ENCODE results near the gene ECI1.

DNA sequence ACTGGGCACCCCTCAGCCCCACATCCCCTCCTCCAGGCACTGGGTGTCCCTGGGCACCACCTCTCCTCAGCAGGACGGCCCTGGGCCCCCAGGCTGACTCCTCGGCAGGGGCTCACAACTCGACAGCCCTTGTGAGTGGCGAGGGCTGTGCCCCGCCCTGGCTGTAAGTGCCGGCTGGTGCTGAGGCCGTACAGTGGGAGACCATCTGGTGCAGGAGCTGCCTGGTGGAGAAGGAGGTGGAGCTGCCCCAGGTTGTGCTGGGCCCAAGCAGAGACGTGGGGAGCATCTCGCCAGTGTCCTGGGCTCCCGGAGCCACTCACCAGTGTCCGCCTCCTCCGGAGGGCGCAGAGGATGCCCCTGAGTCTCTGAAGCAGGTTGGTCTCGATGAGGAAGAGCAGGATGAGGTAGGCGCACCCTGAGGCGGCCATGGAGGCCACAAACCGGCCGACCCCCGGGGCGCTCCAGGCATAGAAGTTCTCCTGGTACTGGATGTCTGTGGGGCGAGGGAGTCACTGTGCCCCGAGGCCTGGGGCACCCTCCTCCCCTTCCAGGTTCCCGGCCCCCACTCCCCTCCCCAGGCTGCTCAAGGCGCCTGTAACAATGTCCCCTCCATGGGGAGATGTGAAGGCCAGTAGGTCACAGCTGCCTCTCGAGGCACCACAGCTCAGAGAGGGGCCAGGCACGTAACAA is 31.6 kb upstream of the ECI1 start:
- TF ChIP-seq, protein P1, sequence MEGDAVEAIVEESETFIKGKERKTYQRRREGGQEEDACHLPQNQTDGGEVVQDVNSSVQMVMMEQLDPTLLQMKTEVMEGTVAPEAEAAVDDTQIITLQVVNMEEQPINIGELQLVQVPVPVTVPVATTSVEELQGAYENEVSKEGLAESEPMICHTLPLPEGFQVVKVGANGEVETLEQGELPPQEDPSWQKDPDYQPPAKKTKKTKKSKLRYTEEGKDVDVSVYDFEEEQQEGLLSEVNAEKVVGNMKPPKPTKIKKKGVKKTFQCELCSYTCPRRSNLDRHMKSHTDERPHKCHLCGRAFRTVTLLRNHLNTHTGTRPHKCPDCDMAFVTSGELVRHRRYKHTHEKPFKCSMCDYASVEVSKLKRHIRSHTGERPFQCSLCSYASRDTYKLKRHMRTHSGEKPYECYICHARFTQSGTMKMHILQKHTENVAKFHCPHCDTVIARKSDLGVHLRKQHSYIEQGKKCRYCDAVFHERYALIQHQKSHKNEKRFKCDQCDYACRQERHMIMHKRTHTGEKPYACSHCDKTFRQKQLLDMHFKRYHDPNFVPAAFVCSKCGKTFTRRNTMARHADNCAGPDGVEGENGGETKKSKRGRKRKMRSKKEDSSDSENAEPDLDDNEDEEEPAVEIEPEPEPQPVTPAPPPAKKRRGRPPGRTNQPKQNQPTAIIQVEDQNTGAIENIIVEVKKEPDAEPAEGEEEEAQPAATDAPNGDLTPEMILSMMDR (IDR thresholded peaks at IDR 0.05 in 2 of 3, conservative IDR thresholded peaks at IDR 0.05 in 1 of 3; ENCODE audit: borderline replicate concordance in 1 of 3, insufficient read depth in 1 of 3, low read depth in 2 of 3, low read length in 2 of 3) = no peak
- TF ChIP-seq TCF7L2 (IDR thresholded peaks at IDR 0.05; ENCODE audit: borderline replicate concordance, extremely low read depth, insufficient read depth, insufficient read length) (no peak), POLR2A (IDR thresholded peaks at IDR 0.05; ENCODE audit: borderline replicate concordance, extremely low read depth, insufficient read depth, insufficient read length) (no peak), EZH2phosphoT487 (IDR thresholded peaks at IDR 0.05; ENCODE audit: borderline replicate concordance) (no peak), SIN3A (IDR thresholded peaks at IDR 0.05; ENCODE audit: low read depth) (no peak), ZFX (IDR thresholded peaks at IDR 0.05) (no peak), SRF (IDR thresholded peaks at IDR 0.05; ENCODE audit: low read depth) (no peak), EZH2 (IDR thresholded peaks at IDR 0.05) (no peak), EGR1 (IDR thresholded peaks at IDR 0.05; ENCODE audit: low read depth) (no peak)
- TF ChIP-seq, protein P2, sequence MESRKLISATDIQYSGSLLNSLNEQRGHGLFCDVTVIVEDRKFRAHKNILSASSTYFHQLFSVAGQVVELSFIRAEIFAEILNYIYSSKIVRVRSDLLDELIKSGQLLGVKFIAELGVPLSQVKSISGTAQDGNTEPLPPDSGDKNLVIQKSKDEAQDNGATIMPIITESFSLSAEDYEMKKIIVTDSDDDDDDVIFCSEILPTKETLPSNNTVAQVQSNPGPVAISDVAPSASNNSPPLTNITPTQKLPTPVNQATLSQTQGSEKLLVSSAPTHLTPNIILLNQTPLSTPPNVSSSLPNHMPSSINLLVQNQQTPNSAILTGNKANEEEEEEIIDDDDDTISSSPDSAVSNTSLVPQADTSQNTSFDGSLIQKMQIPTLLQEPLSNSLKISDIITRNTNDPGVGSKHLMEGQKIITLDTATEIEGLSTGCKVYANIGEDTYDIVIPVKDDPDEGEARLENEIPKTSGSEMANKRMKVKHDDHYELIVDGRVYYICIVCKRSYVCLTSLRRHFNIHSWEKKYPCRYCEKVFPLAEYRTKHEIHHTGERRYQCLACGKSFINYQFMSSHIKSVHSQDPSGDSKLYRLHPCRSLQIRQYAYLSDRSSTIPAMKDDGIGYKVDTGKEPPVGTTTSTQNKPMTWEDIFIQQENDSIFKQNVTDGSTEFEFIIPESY (IDR thresholded peaks at IDR 0.05; ENCODE audit: extremely low read depth, insufficient replicate concordance, low read length) = no peak

Measured in HCT116 (cell line).